Fibroblast of pulmonary artery (primary cell): Measurements from ENCODE around the gene SUMO3.

ENCODE experiments used
- DNase-seq: peaks from one replicate; pipeline ENCODE4 v3.0.0-alpha.2; 2010; ENCODE audit warnings: low read depth
- H3K4me3 ChIP-seq: replicated peaks from 2 replicates; pipeline ENCODE4 v1.5.1; 2011; ENCODE audit warnings: low read depth, mild to moderate bottlenecking, control low read depth, low read length, moderate library complexity
- CTCF ChIP-seq: IDR thresholded peaks from 2 replicates; pipeline ENCODE4 v1.5.1; 2011; ENCODE audit warnings: mild to moderate bottlenecking, control low read depth, low read length, inconsistent platforms; ENCODE audit errors: missing control alignments

Gene SUMO3

DNA sequence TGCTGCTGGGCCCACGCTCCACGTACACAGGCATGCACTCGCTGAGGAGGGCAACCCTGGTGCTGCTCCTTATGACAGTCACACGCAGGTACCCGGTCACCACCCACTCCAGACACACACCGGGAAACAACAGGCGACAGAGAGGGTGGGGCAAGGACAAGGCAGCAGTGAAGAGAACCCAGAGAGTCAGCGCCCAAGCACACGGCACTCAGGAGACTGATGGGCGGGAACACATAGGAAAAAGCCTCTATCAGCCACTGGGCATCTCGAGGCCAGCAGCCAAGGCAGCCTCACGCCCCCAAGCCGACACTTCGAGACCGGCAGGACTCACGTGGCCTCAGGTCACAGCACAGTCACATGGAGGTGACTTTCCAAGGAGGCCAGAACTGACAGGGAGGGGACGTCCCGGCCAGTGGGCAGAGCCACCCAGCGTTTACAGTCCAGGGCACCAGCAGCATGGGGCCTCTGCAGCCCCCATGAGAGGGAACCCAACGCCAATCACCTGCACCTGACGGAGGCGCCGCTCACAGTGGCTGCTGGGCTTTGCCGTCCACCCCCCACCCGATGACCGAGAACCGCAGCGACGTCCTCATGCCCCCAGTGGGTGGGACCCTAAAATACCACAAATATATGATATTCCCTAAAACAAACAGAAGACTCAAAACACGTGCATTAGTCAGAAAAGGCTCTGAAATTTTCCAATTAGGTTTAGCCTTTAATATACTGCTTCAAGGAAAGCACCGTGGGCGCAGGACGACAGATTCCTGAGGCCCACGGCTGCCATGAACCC is 35.9 kb upstream of the SUMO3 start:
- H3K4me3 ChIP-seq: no peak overlapping the region
- TF ChIP-seq CTCF: no peak
- DNase-seq: no peak

DNA sequence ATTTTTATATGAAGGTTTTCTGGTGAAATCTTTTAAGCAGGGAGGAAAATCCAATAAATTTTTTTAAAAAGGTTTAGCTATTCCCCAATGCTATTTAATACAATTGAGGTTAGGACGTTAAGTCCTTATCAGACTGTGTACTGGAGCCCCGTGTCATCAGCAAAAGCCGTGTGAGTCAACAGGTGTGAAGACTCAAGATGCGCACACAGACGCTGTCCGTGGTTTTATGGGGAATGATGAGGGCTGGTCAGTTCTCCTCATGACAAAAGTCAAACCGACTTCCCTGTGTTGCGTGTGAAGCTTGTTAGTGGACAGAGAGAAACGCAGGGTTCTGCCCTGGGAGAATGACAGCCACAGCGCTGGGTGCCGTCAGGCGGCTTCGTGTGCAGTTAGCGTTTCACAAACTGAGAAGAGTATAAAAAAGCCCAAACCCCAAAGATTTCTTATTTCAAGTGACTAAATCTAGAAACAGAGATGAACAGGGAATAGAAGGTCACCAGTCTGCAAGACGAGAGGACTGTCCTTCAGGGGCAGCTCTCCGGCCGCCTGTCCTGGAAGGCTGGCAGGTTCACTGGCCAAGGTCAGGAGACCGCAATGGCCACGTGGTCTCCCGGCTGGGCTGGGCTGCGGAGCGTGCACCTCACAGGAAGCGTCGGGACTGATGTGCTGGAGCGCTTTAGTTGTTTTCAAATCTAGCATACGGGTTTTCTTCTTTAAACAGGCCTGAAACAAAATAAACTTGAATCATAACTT is 33.2 kb upstream of the SUMO3 start:
- TF ChIP-seq CTCF: no peak
- H3K4me3 ChIP-seq: no peak overlapping the region
- no peak for DNase-seq

- no peak for TF ChIP-seq CTCF
- no peak overlapping the region for H3K4me3 ChIP-seq
- DNase-seq: no peak
These were observed 32.4 kb upstream of the SUMO3 start for GRCh38 chr21:44850208-44850800.

- H3K4me3 ChIP-seq: no peak overlapping the region
These were observed 31.8 kb upstream of the SUMO3 start for GRCh38 chr21:44849616-44850130.

GRCh38 chr21:44848821-44849521 is 31.1 kb upstream of the SUMO3 start:
- no peak overlapping the region for H3K4me3 ChIP-seq
- no peak for DNase-seq
- no peak for TF ChIP-seq CTCF

More at GRCh38 chr21:44849616-44850130, 31.8 kb upstream of the SUMO3 start:
- TF ChIP-seq CTCF: no peak
- no peak for DNase-seq

GRCh38 chr21:44847261-44848056 is 29.6 kb upstream of the SUMO3 start:
- no peak for TF ChIP-seq CTCF
- no peak for DNase-seq
- H3K4me3 ChIP-seq: no peak overlapping the region
